Testis (tissue), 2 donors: ENCODE data around the gene LRRC73.

ENCODE experiments used
- CTCF ChIP-seq, 3 experiments: fragments of 450-650 bp in 2 of 3; fragments of 200-600 bp in 1 of 3; sonication (generic) in 1 of 3; IDR thresholded peaks; one replicate each; pipeline ENCODE4 v1.5.1; 2016 to 2019; ENCODE audit warnings: antibody characterized with exemption in 3 of 3, mild to moderate bottlenecking in 2 of 3, moderate library complexity in 1 of 3
- POLR2A ChIP-seq: fragments of 450-650 bp; IDR thresholded peaks from one replicate; pipeline ENCODE4 v1.6.1; 2017; ENCODE audit warnings: antibody characterized with exemption, mild to moderate bottlenecking, moderate library complexity

- no peak for TF ChIP-seq CTCF (IDR thresholded peaks at IDR 0.05)
- no peak for TF ChIP-seq POLR2A
Measured at GRCh38 chr6:43478008-43478372, 32.2 kb downstream of the LRRC73 start.
